Measurements from ENCODE around the gene XRCC3.

DNA sequence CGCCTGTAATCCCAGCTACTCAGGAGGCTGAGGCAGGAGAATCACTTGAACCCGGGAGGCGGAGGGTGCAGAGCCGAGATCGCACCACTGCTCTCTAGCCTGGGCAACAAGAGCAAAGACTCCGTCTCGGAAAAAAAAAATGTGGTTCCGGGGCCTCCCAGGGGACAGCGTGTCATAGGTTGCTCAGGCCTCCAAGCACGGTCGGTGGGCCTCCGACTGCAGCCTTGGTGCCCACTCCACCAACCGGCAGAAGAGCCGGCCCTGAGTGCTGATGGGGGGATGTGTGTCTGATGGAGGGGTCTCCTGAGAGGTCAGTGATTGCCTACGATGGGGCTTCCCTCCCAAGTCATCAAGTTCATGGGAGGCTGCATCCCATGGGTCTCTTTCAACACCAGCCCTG lies 16.2 kb upstream of the XRCC3 start:
- TF ChIP-seq GATA2 (IDR thresholded peaks at IDR 0.05; ENCODE audit: low read depth, low read length) (no peak), GATA3 (IDR thresholded peaks at IDR 0.05; ENCODE audit: low read depth, low read length) (no peak)

Measured in SH-SY5Y (cell line).